Dermis microvascular lymphatic vessel endothelial cell (primary cell): ENCODE measurements around the gene EIF3K. TPM values are rescaled to one million over a fixed set of nuclear protein-coding genes. Genes with fewer than 3 reads are reported as not detected.
A peak's percentile ranks its signal among the peaks of the same experiment; 100 is the strongest.

Source experiments
- DNase-seq, 2 donors: peaks; one replicate each; pipeline versions ENCODE4 v3.0.0 to v3.0.0-alpha.2; 2010; ENCODE audit warnings: low read depth in 2 of 2
- total RNA-seq: library from RNA; depleted of rRNA; stranded (reverse); fragments of >200 nt; gene quantifications from 2 replicates; pipeline ENCODE4 v1.2.1, GENCODE V29; 2014

The EIF3K gene
- total RNA-seq, 1 donor from 2014 or later, result 329 TPM

GRCh38 chr19:38684078-38684861 lies 65.3 kb downstream of the EIF3K start:
- DNase-seq, result peak in 1 of 2 donors; percentile 65

GRCh38 chr19:38684862-38685665 lies 66.1 kb downstream of the EIF3K start:
- no peak for DNase-seq

- peak in 1 of 2 donors; percentile 90 for DNase-seq
Observed at GRCh38 chr19:38685666-38686529, 66.9 kb downstream of the EIF3K start.

GRCh38 chr19:38686530-38686888 lies 67.5 kb downstream of the EIF3K start:
- DNase-seq, result no peak

Other genes with a start within 250 kb of the EIF3K start
- gene PSMD8, start 244.6 kb upstream of the EIF3K start, total RNA-seq, result 240 and 269 TPM in 2 replicates
- gene GGN, start 231.2 kb upstream of the EIF3K start, total RNA-seq, result under 0.01 and 0.26 TPM in 2 replicates
- 0.38 and 0.39 TPM in 2 replicates for gene SPRED3, start 230.5 kb upstream of the EIF3K start, total RNA-seq
- gene FAM98C, start 216.1 kb upstream of the EIF3K start, total RNA-seq, result 4.6 and 6.4 TPM in 2 replicates
- gene RASGRP4, start 193.0 kb upstream of the EIF3K start, total RNA-seq, result not detected in 2 replicates
- not detected in 2 replicates for gene RYR1, start 185.5 kb upstream of the EIF3K start, total RNA-seq
- gene MAP4K1, start 1.2 kb upstream of the EIF3K start, total RNA-seq, result 0.13 TPM in 1 of 2 replicates, not detected in the other
- gene ACTN4, start 28.5 kb downstream of the EIF3K start, total RNA-seq, result 126 and 192 TPM in 2 replicates
- gene CAPN12, start 125.3 kb downstream of the EIF3K start, total RNA-seq, result 0.13 TPM in 1 of 2 replicates, not detected in the other
- not detected in 2 replicates for gene LGALS7, start 154.3 kb downstream of the EIF3K start, total RNA-seq
- 0.39 TPM in 1 of 2 replicates, not detected in the other for gene LGALS7B, start 170.0 kb downstream of the EIF3K start, total RNA-seq
- not detected in 2 replicates for gene LGALS4, start 193.8 kb downstream of the EIF3K start, total RNA-seq
- gene ECH1, start 212.6 kb downstream of the EIF3K start, total RNA-seq, result 50.5 and 59.9 TPM in 2 replicates
- gene HNRNPL, start 230.8 kb downstream of the EIF3K start, total RNA-seq, result 263 and 288 TPM in 2 replicates